Measurements from ENCODE around the gene KIAA0930.

KIAA0930 gene

DNA sequence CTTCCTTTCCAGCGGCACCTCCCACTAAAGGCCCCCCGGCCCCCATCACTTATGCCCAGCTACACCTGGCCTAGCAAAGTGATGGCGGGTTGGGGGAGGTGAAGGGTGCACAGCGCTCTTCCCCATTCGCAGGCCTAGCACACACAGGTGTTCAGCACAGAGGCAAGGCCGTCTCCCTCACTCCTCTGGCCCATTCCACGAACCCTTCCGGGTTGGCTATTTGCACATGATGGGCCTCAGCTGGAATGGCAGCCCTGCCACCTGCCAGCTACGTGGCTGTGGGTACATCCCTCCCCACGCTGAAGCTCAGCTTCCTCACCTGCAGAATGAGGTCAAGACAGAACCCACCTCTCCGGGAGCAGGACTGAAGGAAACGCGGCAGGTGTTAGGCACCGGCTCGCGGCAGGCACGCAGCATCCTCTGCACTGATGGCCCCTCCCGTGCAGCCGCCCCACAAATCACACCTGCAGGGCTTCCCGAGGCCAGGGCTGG is 4.8 kb downstream of the KIAA0930 start:
- no peak for ATAC-seq
- no peak for TF ChIP-seq CSDC2 (CRISPR knock-in tag; IDR thresholded peaks at IDR 0.05)
- TF ChIP-seq OSR1 (CRISPR knock-in tag; IDR thresholded peaks at IDR 0.05): no peak
- TF ChIP-seq, protein P1, sequence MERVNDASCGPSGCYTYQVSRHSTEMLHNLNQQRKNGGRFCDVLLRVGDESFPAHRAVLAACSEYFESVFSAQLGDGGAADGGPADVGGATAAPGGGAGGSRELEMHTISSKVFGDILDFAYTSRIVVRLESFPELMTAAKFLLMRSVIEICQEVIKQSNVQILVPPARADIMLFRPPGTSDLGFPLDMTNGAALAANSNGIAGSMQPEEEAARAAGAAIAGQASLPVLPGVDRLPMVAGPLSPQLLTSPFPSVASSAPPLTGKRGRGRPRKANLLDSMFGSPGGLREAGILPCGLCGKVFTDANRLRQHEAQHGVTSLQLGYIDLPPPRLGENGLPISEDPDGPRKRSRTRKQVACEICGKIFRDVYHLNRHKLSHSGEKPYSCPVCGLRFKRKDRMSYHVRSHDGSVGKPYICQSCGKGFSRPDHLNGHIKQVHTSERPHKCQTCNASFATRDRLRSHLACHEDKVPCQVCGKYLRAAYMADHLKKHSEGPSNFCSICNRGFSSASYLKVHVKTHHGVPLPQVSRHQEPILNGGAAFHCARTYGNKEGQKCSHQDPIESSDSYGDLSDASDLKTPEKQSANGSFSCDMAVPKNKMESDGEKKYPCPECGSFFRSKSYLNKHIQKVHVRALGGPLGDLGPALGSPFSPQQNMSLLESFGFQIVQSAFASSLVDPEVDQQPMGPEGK (CRISPR knock-in tag; IDR thresholded peaks at IDR 0.05; ENCODE audit: borderline replicate concordance): no peak
- no peak for TF ChIP-seq ZNF565 (CRISPR knock-in tag; conservative IDR thresholded peaks at IDR 0.05; ENCODE audit: low read depth)
- no peak for TF ChIP-seq ZC3H10 (CRISPR knock-in tag; IDR thresholded peaks at IDR 0.05)
- TF ChIP-seq ISL1 (CRISPR knock-in tag; IDR thresholded peaks at IDR 0.05): no peak
- TF ChIP-seq ZNF8 (CRISPR knock-in tag; IDR thresholded peaks at IDR 0.05): no peak

- TF ChIP-seq ISL1 (CRISPR knock-in tag; IDR thresholded peaks at IDR 0.05): no peak
- ATAC-seq: no peak
These were observed 5.5 kb downstream of the KIAA0930 start for GRCh38 chr22:45235101-45235777.

DNA sequence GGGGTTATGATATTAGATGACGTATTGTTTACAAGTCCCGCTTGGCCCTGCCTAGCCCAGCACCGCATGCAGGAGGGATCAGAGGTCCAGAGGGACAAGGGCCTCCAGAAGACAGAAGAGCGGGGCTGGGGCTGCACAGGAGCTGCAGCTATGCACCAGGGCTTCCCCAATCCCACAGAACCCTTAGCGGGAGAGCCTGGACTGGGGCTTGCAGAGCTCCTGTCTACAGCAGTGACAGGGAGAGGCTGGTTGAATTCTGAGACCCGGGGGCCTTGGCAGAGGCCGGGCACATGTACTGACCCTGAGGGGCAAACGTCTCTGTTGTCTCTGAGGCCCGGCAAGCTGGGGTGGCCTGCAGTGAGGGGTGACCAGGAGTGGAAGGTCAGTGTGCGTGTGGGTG is 6.9 kb downstream of the KIAA0930 start:
- no peak for TF ChIP-seq ZNF8 (CRISPR knock-in tag; IDR thresholded peaks at IDR 0.05)
- TF ChIP-seq, protein P2, sequence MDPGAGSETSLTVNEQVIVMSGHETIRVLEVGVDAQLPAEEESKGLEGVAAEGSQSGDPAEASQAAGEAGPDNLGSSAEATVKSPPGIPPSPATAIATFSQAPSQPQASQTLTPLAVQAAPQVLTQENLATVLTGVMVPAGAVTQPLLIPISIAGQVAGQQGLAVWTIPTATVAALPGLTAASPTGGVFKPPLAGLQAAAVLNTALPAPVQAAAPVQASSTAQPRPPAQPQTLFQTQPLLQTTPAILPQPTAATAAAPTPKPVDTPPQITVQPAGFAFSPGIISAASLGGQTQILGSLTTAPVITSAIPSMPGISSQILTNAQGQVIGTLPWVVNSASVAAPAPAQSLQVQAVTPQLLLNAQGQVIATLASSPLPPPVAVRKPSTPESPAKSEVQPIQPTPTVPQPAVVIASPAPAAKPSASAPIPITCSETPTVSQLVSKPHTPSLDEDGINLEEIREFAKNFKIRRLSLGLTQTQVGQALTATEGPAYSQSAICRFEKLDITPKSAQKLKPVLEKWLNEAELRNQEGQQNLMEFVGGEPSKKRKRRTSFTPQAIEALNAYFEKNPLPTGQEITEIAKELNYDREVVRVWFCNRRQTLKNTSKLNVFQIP (CRISPR knock-in tag; IDR thresholded peaks at IDR 0.05; ENCODE audit: borderline replicate concordance, low read depth): no peak
- TF ChIP-seq, protein P1 (CRISPR knock-in tag; IDR thresholded peaks at IDR 0.05; ENCODE audit: borderline replicate concordance): no peak
- TF ChIP-seq ZFP3 (CRISPR knock-in tag; IDR thresholded peaks at IDR 0.05): no peak
- TF ChIP-seq ZNF565 (CRISPR knock-in tag; conservative IDR thresholded peaks at IDR 0.05; ENCODE audit: low read depth): no peak
- TF ChIP-seq, protein P3, sequence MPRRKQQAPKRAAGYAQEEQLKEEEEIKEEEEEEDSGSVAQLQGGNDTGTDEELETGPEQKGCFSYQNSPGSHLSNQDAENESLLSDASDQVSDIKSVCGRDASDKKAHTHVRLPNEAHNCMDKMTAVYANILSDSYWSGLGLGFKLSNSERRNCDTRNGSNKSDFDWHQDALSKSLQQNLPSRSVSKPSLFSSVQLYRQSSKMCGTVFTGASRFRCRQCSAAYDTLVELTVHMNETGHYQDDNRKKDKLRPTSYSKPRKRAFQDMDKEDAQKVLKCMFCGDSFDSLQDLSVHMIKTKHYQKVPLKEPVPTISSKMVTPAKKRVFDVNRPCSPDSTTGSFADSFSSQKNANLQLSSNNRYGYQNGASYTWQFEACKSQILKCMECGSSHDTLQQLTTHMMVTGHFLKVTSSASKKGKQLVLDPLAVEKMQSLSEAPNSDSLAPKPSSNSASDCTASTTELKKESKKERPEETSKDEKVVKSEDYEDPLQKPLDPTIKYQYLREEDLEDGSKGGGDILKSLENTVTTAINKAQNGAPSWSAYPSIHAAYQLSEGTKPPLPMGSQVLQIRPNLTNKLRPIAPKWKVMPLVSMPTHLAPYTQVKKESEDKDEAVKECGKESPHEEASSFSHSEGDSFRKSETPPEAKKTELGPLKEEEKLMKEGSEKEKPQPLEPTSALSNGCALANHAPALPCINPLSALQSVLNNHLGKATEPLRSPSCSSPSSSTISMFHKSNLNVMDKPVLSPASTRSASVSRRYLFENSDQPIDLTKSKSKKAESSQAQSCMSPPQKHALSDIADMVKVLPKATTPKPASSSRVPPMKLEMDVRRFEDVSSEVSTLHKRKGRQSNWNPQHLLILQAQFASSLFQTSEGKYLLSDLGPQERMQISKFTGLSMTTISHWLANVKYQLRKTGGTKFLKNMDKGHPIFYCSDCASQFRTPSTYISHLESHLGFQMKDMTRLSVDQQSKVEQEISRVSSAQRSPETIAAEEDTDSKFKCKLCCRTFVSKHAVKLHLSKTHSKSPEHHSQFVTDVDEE (CRISPR knock-in tag; IDR thresholded peaks at IDR 0.05): no peak
- no peak for TF ChIP-seq RARB (CRISPR knock-in tag; IDR thresholded peaks at IDR 0.05)
- no peak for TF ChIP-seq OSR1 (CRISPR knock-in tag; IDR thresholded peaks at IDR 0.05)
- no peak for TF ChIP-seq TCF4 (CRISPR knock-in tag; IDR thresholded peaks at IDR 0.05; ENCODE audit: borderline replicate concordance)
- no peak for TF ChIP-seq ESRRG (CRISPR knock-in tag; IDR thresholded peaks at IDR 0.05)
- TF ChIP-seq ZC3H10 (CRISPR knock-in tag; IDR thresholded peaks at IDR 0.05): no peak
- TF ChIP-seq BACH2 (CRISPR knock-in tag; IDR thresholded peaks at IDR 0.05; ENCODE audit: borderline replicate concordance): no peak
- no peak for TF ChIP-seq CREB5 (CRISPR knock-in tag; IDR thresholded peaks at IDR 0.05; ENCODE audit: low read depth)
- no peak for TF ChIP-seq ZFP30 (CRISPR knock-in tag; IDR thresholded peaks at IDR 0.05)
- no peak for TF ChIP-seq GLIS3 (CRISPR knock-in tag; IDR thresholded peaks at IDR 0.05)
- no peak; the same call in 2 of the 3 replicates for ATAC-seq

GRCh38 chr22:45233386-45233785 is 7.3 kb downstream of the KIAA0930 start:
- no peak for ATAC-seq
- TF ChIP-seq GLIS3 (CRISPR knock-in tag; IDR thresholded peaks at IDR 0.05) (no peak), PPARA (CRISPR knock-in tag; IDR thresholded peaks at IDR 0.05; ENCODE audit: borderline replicate concordance) (no peak), RARB (CRISPR knock-in tag; IDR thresholded peaks at IDR 0.05) (no peak), ZFP3 (CRISPR knock-in tag; IDR thresholded peaks at IDR 0.05) (no peak), OSR1 (CRISPR knock-in tag; IDR thresholded peaks at IDR 0.05) (no peak), SNAI2 (CRISPR knock-in tag; IDR thresholded peaks at IDR 0.05) (no peak), ZFP30 (CRISPR knock-in tag; IDR thresholded peaks at IDR 0.05) (no peak), ISL1 (CRISPR knock-in tag; IDR thresholded peaks at IDR 0.05) (no peak)
- TF ChIP-seq, protein P3 (CRISPR knock-in tag; IDR thresholded peaks at IDR 0.05): no peak
- TF ChIP-seq, protein P4, sequence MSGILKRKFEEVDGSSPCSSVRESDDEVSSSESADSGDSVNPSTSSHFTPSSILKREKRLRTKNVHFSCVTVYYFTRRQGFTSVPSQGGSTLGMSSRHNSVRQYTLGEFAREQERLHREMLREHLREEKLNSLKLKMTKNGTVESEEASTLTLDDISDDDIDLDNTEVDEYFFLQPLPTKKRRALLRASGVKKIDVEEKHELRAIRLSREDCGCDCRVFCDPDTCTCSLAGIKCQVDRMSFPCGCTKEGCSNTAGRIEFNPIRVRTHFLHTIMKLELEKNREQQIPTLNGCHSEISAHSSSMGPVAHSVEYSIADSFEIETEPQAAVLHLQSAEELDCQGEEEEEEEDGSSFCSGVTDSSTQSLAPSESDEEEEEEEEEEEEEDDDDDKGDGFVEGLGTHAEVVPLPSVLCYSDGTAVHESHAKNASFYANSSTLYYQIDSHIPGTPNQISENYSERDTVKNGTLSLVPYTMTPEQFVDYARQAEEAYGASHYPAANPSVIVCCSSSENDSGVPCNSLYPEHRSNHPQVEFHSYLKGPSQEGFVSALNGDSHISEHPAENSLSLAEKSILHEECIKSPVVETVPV (CRISPR knock-in tag; IDR thresholded peaks at IDR 0.05): no peak

Data from SK-N-SH treated with all-trans-retinoic acid at 6 μM for 48 hours (cell line).